ENCODE data around the gene EFCAB13.

EFCAB13 gene, protein sequence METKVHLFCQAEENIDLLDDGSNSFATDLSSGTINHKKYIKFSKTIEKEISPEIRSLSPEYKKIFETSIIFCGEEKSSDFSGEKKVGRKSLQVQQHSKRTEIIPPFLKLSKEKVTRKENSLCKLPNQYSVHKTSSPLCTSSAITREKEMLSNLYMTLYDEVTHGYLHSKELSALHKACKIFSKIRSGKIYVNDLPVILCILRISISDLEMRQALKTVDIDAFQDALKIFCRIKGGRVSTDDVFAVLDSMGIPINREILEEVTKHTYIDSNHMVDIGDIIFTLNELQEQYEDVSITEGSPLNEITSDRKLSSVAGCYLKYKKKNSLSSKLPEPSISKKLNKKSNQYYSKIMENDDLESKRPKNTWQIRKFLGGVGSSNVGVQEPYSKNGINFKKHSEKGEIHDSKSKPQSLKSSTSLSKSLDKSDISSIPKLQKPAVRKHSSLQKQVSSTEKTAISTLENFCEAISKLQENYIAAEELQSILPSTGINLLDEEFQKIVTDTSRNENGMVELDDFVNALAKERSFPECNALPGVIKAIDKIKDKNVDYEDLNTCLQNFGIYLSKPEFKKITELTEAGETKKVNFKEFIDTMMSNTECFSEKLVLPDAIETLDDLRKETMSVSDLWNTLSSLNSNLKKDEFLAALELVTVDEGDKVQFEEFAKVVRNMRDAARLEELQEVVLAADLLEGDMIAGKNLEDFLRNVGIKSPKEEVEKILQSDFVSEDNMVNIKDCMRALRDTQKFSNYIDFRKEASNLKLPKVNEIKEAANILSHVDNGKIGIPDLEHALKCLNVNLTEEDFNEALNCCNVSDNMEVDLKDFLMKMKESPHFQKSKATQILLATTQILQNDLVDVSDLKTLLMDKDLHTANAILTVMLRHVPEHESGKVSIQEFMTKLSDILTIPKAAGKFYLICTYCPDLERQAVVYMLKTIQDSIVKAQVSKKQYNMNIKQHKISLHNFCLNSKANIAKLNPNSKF

DNA sequence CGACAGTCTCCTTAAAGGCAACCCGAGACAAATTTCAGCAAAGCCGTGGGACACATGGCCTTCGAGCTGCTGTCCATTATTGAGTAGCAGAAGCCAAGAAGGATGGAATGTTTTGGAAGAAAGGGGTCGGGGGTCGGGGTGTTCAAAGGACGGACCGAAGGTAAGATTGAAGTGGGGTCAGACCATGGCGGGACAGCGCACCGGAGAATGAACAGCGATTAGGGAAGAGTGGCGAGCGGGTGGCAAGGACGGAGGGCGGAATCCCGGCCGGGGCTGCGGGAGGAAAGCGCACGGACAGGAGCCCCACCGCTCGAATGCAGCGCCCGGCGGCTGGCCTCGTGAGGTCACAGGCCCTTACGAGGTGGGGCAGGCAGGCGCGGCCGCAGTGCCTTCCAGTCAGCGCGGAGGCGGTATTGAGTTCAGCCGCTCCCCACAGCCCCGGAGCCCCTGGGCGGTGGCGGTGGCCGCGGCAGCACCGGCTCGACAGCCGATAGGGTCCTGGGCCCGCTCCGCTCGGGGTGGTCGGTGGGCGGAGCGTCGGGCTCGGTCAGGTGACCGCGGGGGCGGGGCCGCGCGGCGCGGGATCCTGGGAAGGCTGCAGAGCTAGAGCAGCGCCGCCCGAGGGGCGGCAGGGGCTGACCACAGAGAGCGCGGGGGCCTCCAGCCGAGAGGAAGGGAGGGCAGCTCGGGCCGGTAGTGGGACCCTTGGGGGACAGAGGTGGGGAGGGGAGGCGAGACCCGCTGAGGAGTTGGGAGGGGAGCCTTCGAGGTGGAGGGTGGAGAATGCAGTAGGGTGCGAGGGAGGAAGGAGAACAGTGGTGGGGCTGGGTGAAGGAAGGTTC is at the start of gene EFCAB13:
EFCAB13 (plus strand) TSS at position 574 of the 842 bp plus-strand sequence. CDS start 4,399 bp downstream, outside the sequence.
- peak; percentile 29 for DNase-seq (ENCODE audit: low read depth)

DNA sequence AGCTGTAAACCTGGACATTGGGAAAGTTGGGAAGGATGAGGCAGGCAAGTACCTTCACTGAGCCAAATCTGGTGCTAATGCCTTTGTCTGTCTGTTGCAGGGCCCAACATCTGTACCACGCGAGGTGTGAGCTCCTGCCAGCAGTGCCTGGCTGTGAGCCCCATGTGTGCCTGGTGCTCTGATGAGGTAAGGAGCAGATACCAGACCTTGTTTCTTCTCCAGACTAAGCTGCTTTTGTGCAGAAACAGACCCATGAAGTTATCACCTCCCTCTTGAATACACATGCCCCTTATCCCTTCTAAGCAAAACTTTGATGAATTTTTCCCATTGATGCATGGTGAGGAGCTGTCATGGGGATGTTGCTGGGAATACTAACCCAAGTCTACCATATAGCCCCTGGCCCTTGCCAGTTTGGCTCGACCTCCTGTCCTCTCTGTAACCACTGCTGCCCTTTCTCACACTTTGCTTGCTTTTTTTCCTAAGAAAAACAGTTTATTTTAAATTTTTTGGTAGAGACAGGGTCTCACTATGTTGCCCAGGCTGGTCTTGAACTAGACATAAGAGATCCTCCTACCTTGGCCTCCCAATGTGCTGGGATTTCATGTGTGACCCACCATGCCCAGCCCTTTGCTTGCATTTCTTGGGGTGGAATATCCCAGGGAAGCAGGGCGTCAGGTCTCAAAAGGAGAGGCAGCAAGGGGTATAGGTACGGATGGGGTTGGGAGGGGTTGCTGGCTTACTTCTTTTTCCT is 49.3 kb upstream of the EFCAB13 start:
- DNase-seq (ENCODE audit: low read depth), result no peak

DNA sequence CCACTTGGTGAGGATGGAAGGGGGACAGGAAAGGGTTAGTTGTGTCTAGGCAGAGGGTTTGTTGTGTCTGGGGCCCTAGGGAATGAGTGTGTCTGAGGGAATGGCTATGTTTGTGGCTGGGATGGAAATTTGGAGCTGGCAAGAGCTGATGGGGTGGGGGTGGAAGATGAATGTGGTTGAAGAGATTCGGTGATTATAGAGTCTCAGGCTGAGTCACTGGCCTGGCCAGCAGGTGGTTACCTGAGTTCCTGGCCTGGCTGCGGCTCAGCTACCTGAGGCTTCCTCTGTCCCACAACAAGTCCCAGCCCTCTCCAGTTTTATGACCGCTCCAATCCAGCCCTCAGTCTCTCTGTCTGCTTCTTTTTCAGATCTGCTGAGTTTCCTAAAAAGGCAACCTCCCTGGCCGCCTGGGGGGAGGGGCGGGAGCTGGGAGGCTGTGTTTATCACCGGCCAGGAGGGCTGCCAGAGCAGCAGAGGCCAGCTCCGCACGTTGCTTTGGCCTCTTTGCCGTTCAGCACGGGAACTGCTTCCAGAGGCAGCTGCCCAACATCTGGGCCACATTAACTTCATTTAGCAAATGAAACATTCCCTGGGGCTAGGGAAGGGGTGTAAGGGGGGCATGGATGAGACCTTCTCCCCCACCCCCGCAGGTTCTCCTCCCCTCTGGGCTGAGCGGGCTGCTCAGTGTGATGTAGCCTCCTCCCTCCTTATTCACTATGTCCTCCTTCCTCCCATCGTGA is 48.3 kb upstream of the EFCAB13 start:
- no peak for DNase-seq (ENCODE audit: low read depth)

DNA sequence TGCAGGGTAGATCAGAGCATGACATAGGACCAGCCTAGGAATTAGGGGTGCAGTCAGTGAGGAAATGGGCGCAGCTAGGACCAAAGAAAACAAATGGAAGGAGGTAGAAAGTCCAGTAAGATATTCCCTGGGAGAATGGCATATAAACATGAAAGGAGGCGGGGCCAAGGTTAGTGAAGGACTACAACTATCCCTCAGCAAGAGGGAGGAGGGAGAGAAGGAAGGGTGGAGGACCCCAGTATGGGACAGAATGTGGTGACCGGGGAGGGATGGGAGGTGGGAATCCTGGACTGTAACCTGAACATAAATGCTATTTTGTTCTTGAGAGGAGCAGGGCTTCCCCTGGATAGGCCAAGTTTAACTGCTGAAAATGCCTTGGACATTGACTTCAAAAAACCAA is 47.3 kb upstream of the EFCAB13 start:
- DNase-seq (ENCODE audit: low read depth), result no peak

DNA sequence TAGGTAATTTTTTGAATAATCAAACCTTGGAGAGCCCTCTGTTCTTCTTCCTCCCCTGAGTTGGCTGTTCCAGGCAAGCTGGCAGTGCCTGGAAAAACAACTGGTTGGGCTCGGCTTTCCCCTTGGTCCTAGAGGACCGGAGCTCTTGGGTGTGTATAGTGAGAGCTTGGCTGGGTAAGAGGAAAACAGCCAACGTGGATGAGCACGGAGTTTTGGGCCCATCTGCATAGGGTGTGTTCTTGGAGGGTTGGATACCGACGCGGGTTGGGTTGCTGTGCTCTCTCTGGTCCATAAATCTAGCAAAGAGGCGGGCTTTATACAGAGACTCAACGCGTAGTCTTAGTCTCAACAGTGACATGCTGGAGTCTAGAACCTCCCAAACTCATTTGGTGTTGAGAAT is 46.9 kb upstream of the EFCAB13 start:
- DNase-seq (ENCODE audit: low read depth), result peak; percentile 90

DNA sequence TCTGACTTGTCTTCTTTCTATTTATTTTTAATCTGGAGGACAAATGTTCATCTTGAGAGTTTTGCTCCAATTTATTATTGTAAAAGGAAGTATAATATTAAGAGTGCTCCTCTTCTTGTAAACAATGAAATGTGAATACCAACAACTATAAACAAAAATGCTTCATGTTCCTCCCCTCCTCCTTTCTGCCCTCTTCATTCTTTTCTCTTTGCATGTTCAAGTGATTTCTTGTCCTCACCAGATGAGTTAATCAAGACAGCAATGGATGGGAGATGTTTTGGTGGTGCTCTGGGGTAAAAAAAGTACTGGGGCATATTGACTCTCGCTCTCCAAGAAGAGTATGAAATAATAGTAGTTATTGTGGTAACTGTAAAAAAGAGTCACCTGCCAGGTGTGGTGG is 45.8 kb upstream of the EFCAB13 start:
- no peak for DNase-seq (ENCODE audit: low read depth)

DNA sequence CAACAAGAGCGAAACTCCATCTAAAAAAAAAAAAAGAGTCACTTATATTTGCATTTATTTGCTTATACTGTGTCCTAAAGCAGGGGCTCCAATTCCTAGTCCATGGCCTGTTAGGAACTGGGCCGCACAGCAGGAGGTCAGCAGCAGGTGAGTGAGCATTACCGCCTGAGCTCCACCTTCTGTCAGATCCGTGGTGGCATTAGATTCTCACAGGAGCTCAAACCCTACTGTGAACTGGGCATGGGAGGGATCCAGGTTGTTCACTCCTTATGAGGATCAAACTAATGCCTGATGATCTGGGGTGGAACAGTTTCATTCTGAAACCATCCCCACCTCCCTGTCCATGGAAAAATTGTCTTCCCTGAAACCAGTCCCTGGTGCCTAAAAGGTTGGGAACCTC is 45.2 kb upstream of the EFCAB13 start:
- no peak for DNase-seq (ENCODE audit: low read depth)

DNA sequence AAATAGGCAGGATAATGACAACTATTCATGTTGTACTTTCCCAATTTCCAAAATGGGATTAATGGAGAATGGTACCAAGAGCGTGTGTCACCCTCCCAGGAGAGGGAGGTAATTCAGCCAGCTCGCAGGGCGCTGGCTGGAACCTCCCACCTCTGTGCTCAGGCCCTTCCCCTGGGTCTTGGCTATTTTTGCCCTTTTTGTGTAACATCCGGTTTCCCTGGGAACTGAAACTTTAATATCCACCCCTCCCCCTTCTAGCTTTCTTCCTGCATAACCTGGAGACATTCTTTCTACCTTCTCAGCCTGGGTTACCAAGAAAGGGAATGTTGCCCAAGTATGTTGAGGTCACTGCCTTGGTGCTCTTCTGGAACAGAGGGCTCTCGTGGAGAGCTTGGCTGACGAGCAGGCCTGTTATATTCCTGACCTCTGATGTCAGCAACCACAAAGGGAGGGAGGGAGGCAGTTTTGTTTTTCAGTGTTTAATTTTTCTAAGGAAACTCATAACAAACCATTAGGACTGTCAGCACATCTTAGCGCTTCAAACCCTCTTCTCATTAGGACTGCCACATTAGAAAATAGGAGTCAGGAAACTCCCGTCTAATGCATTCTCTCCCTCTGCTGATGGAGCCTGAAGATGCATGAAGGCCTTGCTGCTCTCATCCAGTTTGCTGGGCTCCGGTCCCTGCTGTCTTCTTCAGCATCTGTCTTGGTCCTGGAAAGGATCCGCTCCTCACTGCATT is 44.5 kb upstream of the EFCAB13 start:
- peak; percentile 99 for DNase-seq (ENCODE audit: low read depth)

DNA sequence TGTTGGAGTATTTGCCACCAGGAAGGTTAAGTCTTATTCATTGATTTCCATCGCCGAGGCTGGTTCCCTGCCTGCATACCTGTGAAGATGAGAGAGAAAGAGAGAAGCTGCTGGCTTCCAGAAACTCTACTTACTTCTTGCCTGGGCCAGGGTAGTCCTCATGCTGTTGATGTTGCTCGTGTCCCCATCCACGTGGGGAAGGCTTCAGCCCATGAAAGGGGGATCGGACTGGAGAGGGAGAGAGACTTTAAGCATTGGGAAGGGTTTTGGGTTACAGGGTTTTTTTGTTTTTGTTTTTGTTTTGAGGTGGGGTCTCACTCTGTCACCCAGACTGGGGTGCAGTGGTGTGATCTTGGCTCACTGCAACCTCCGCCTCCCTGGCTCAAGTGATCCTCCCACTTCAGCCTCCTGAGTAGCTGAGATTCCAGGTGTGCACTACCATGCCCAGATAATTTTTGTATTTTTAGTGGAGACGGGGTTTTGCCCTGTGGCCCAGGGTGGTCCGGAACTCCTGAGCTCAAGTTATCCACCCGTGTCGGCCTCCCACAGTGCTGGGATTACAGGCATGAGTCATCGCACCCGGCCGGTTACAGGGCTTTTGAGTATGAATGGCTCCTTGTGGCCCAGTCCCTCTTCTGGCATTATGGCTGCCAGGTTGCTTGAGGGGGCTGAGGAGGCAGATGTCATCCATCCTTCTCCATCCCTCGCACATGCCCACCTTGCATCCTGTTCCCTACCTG is 43.5 kb upstream of the EFCAB13 start:
- DNase-seq (ENCODE audit: low read depth), result no peak

DNA sequence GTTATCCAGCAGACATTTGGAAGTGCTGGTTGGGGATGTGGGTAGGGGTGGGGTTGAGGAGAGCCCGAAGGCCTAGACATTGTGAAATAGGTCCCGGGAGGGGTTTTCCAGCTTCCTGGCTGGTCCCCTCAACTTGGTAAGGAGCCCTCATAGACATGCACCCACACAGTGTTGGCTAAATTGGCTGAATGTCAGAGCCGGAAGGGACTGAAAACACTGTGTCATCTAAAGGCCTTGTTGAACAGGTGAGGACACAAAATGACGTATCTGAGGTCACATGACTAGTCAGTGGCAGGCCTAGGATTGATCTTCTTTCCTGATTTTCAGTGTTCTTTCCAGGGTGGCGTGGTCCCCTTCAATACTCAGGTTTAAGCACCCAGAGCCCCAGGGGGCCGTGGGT is 42.5 kb upstream of the EFCAB13 start:
- DNase-seq (ENCODE audit: low read depth), result no peak

DNA sequence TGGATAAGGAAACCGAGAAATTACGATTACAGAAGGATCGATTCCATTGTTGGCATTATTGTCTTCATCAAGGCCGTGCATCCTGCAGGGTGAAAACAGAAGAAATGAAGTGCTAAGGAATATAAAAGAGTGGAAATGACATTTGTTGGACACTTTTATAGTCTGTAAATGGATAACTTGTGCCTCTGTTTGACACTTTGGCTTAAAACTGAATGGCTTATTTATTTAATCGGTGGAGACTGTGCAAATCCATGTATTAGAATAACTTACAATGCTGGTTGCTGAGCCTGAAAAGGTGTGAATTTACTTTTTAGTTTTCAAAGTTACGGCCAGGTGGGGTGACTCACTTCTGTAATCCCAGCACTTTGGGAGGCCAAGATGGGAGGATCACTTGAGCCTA is 38.8 kb upstream of the EFCAB13 start:
- no peak for DNase-seq (ENCODE audit: low read depth)

DNA sequence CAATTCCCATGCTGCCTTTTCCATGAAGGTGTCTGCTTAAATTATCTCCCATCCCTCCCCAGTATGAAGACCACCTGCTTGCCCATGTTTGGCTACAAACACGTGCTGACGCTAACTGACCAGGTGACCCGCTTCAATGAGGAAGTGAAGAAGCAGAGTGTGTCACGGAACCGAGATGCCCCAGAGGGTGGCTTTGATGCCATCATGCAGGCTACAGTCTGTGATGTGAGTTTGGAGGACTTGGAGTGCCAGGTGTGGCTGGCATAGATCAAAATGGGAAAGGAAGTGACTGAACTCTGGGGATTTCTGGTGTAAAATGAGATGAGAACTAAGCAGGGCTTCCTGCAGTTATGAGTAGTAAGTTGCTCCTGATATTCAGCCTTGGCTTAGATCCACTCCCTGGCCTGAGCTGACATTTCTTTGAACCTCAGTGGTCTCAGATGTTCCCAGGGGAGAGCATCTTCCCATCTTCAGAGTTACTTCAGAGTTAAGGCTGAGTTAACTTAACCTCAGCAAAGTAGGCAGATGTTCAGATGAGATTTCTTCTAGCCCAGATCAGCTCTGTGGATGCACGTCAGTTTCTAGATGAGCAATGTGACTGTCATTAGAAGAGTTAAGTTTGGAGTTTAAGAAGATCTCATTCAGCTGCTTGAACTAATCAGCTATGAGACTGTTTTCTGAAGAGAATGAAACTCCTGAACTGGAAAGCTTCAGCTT is 37.4 kb upstream of the EFCAB13 start:
- DNase-seq (ENCODE audit: low read depth), result no peak

DNA sequence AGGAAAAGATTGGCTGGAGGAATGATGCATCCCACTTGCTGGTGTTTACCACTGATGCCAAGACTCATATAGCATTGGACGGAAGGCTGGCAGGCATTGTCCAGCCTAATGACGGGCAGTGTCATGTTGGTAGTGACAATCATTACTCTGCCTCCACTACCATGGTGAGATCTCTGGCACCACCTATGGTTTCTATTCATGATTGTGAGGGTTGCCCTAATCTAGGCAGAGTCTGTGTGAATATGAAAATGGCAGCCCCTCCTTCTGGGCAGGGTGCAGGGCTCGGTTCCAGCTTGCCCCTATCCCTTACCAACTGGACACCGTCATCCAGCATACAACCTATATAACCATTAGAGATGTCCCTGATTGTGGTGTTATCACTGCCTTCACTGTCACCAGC is 36.7 kb upstream of the EFCAB13 start:
- no peak for DNase-seq (ENCODE audit: low read depth)

DNA sequence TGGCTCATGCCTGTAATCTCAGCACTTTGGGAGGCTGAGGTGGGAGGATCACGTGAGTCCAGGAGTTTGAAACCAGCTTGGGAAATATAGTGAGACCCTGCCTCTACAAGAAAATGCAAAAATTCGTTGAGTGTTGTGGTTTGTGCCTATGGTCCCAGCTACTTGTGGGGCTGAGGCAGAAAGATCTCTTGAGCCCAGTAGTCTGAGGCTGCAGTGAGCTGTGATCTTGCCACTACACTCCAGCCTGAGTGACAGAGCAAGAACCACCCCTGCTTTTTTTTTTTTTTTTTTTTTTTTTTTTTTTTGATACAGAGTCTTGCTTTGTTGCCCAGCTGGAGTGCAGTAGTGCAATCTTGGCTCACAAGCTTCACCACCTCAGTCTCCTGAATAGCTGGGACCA is 36.1 kb upstream of the EFCAB13 start:
- DNase-seq (ENCODE audit: low read depth), result no peak

DNA sequence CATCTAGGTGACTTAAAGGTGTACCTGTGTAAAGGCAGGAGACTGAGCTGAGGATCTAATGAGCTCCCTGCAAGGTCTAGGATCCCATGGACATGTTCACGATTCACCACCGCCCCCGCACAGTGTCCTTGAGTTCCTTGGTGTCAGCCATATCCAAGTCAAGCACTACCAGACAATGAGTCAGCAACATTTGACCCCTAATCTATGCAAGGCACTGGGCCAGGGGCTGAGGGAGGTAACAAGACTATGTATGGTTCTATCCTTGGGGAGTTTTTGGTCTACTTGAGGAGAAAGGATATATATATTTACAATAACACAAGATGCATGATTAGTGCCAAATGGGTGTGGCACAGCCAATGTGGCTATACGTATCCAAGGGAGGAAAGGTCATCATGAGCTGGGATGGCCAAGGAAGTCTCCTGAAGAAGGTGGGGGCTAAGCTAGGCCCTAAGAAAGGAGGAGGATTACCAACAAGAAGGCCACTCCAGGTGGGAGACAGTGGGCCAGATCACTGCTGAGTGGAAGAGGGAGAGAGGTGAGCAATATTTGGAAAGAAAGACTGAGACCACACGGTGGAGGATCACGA is 35.1 kb upstream of the EFCAB13 start:
- DNase-seq (ENCODE audit: low read depth), result no peak

DNA sequence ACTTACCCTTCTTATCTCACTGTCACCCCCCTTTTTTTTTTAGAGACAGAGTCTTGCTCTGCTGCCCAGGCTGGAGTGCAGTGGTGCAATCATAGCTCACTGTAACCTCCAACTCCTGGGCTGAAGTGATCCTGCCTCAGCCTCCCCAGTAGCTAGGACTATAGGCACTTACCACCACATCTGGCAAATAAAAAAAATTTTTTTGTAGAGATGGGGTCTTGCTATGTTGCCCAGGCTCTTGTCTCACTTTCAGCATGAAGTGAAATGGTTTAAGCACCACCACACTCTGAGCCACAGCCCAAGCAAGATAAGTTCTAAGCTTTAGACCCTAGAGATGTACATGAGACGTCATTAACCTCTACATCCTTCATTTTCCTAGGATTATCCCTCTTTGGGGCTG is 34.5 kb upstream of the EFCAB13 start:
- no peak for DNase-seq (ENCODE audit: low read depth)

DNA sequence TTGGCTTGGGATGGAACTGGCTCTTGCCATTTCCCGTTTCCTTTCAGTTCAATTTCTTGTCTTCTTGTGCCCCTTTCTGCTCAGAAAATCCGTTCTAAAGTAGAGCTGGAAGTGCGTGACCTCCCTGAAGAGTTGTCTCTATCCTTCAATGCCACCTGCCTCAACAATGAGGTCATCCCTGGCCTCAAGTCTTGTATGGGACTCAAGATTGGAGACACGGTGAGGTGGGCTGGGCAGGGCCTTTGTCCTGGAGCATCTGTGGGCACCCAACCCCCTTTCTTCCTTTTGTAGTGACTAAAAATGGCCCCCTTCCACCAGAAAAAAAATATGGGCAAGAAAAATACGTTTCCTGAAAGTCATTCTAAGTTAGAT is 32.9 kb upstream of the EFCAB13 start:
- no peak for DNase-seq (ENCODE audit: low read depth)

DNA sequence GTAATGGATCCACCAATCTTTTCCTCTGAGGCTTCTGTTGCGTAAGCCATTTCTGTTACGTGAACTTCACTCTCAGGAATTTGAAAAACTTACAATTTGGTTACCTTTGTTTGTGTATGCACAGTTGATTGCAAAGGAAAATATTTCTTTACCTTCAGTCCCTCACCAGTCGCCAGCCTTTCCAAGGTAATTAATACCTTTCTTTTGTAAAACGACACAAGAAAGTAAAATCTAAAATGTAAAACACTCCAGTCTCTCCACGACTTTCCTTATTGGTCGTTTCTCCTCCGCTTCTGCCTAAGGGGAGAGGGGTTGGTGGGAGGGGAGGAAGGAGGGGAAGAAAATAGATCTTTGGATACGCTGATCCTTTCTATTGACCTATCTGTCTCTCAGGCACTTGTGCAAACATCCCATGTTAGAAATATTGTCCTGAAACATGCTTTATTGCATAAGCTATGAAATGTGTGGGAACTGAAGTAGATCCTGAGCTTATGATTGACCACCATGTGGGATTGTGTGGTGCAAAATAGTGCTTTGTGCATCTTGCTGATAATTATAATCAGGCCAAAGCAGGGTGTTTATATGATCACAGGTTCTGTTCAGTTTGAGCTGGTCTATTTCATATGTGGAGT is 32.4 kb upstream of the EFCAB13 start:
- DNase-seq (ENCODE audit: low read depth), result no peak
